Liver (tissue), 9 donors: ENCODE measurements around the gene GNB1L. TPM values are rescaled to one million over a fixed set of nuclear protein-coding genes. Genes with fewer than 3 reads are reported as not detected.

Source experiments
- DNase-seq: peaks from one replicate; pipeline ENCODE4 v3.0.0-alpha.2; 2017; ENCODE audit warnings: low spot score
- H3K27ac ChIP-seq, 2 donors: one replicate each; pipeline ENCODE4 v1.7.0; 2013; ENCODE audit warnings: inconsistent platforms in 2 of 2, low read length in 2 of 2, control low read depth in 1 of 2, low read depth in 1 of 2, mild to moderate bottlenecking in 1 of 2
- H3K27me3 ChIP-seq, 4 donors: one replicate each; pipeline versions ENCODE4 v1.6.1 to v1.7.0; 2013; ENCODE audit warnings: low read length in 3 of 4, inconsistent platforms in 1 of 4, mild to moderate bottlenecking in 1 of 4, moderate library complexity in 1 of 4; ENCODE audit not compliant: control insufficient read depth in 4 of 4, insufficient read depth in 4 of 4
- H3K36me3 ChIP-seq, 4 donors: one replicate each; pipeline versions ENCODE4 v1.6.1 to v1.7.0; 2013; ENCODE audit warnings: low read length in 3 of 4, mild to moderate bottlenecking in 3 of 4, low read depth in 1 of 4, moderate library complexity in 1 of 4; ENCODE audit not compliant: control insufficient read depth in 4 of 4, insufficient read depth in 3 of 4
- H3K4me1 ChIP-seq, 4 donors: one replicate each; pipeline versions ENCODE4 v1.6.1 to v1.7.0; 2013; ENCODE audit warnings: low read length in 3 of 4, mild to moderate bottlenecking in 3 of 4, moderate library complexity in 1 of 4; ENCODE audit not compliant: control insufficient read depth in 4 of 4, insufficient read depth in 4 of 4
- H3K4me3 ChIP-seq, 3 donors: one replicate each; pipeline versions ENCODE4 v1.6.1 to v1.7.0; 2013; ENCODE audit warnings: low read length in 3 of 3, control low read depth in 1 of 3, low read depth in 1 of 3, mild to moderate bottlenecking in 1 of 3
- H3K9ac ChIP-seq, 2 donors: one replicate each; pipeline ENCODE4 v1.7.0; 2013; ENCODE audit warnings: low read length in 2 of 2, mild to moderate bottlenecking in 2 of 2, moderate library complexity in 2 of 2, control low read depth in 1 of 2, low read depth in 1 of 2
- H3K9me3 ChIP-seq, 4 donors: one replicate each; pipeline versions ENCODE4 v1.6.1 to v1.7.0; 2013; ENCODE audit warnings: low read length in 3 of 4; ENCODE audit not compliant: control insufficient read depth in 4 of 4
- EGR1 ChIP-seq, 2 donors: IDR thresholded peaks; 2 replicates each; pipeline ENCODE4 v1.6.1; 2016 to 2018; ENCODE audit warnings: antibody characterized with exemption in 2 of 2, low read depth in 2 of 2
- FOXA1 ChIP-seq: IDR thresholded peaks from 2 replicates; pipeline ENCODE4 v1.6.1; 2016; ENCODE audit warnings: antibody characterized with exemption
- GABPA ChIP-seq, 2 donors: IDR thresholded peaks in 1 of 2; conservative IDR thresholded peaks in 1 of 2; 2 replicates each; pipeline ENCODE4 v1.6.1; 2016; ENCODE audit warnings: antibody characterized with exemption in 2 of 2, mild to moderate bottlenecking in 1 of 2, moderate library complexity in 1 of 2
- HNF4A ChIP-seq, 2 donors: conservative IDR thresholded peaks; 2 replicates each; pipeline ENCODE4 v1.6.1; 2016; ENCODE audit warnings: antibody characterized with exemption in 2 of 2, mild to moderate bottlenecking in 2 of 2
- JUND ChIP-seq, 2 donors: IDR thresholded peaks; 2 replicates each; pipeline ENCODE4 v1.6.1; 2016; ENCODE audit warnings: antibody characterized with exemption in 2 of 2
- NR2F2 ChIP-seq: IDR thresholded peaks from 2 replicates; pipeline ENCODE4 v1.6.1; 2016; ENCODE audit warnings: antibody characterized with exemption
- RAD21 ChIP-seq, 2 donors: IDR thresholded peaks; 2 replicates each; pipeline ENCODE4 v1.6.1; 2016; ENCODE audit warnings: antibody characterized with exemption in 2 of 2, mild to moderate bottlenecking in 2 of 2
- SP1 ChIP-seq: IDR thresholded peaks from 2 replicates; pipeline ENCODE4 v1.6.1; 2018; ENCODE audit warnings: antibody characterized with exemption, mild to moderate bottlenecking
- TAF1 ChIP-seq: conservative IDR thresholded peaks from 2 replicates; pipeline ENCODE4 v1.6.1; 2016; ENCODE audit warnings: antibody characterized with exemption, mild to moderate bottlenecking
- YY1 ChIP-seq: IDR thresholded peaks from 2 replicates; pipeline ENCODE4 v1.6.1; 2016; ENCODE audit warnings: antibody characterized with exemption, mild to moderate bottlenecking
- WGBS: extraction: QIAGEN DNeasy Blood & Tissue Kit; methylation state at CpG from one replicate; pipeline ENCODE4 v1.1.7; 2013; 5-methylcytosine and 5-hydroxymethylcytosine counted together
- polyA plus RNA-seq, 2 donors: library from polyadenylated mRNA; stranded (reverse) in 1 of 2; unstranded in 1 of 2; fragments of 200-250 nt in 1 of 2; fragments of >200 nt in 1 of 2; fragmentation: Nextera tagmentation in 1 of 2; extraction: Ambion mirVana in 1 of 2; gene quantifications; one replicate each; pipeline versions ENCODE4 v1.2.1 to v1.2.3, GENCODE V29; 2013 to 2015
- total RNA-seq, 2 donors: library from RNA; depleted of rRNA; stranded (reverse); fragments of >200 nt; gene quantifications; one replicate each; pipeline ENCODE4 v1.2.3, GENCODE V29; 2014
- TF ChIP-seq, protein P1 (sequence below): IDR thresholded peaks from 2 replicates; pipeline ENCODE4 v1.6.1; 2016; ENCODE audit warnings: antibody characterized with exemption
- TF ChIP-seq, protein P2 (sequence below): fragments of 150-350 bp; IDR thresholded peaks from 2 replicates; pipeline ENCODE4 v1.5.1; 2017; ENCODE audit warnings: improper control_type of control experiment, low read depth, low read length; ENCODE audit not compliant: missing input control
- TF ChIP-seq, protein P3 (sequence below): IDR thresholded peaks from 2 replicates; pipeline ENCODE4 v1.6.1; 2016; ENCODE audit warnings: antibody characterized with exemption
- TF ChIP-seq, protein P4 (sequence below): IDR thresholded peaks from 2 replicates; pipeline ENCODE4 v1.6.1; 2016; ENCODE audit warnings: antibody characterized with exemption
- TF ChIP-seq, protein P5 (sequence below): IDR thresholded peaks from 2 replicates; pipeline ENCODE4 v1.6.1; 2016; ENCODE audit warnings: antibody characterized with exemption, mild to moderate bottlenecking
- donor health status: healthy.
- donor health status: healthy.
- donor health status: healthy.
- donor health status: healthy.
- donor health status: healthy.

Gene GNB1L
- total and polyA plus RNA-seq, 4 donors: 1.5 to 3.6 (median 1.9) TPM

DNA sequence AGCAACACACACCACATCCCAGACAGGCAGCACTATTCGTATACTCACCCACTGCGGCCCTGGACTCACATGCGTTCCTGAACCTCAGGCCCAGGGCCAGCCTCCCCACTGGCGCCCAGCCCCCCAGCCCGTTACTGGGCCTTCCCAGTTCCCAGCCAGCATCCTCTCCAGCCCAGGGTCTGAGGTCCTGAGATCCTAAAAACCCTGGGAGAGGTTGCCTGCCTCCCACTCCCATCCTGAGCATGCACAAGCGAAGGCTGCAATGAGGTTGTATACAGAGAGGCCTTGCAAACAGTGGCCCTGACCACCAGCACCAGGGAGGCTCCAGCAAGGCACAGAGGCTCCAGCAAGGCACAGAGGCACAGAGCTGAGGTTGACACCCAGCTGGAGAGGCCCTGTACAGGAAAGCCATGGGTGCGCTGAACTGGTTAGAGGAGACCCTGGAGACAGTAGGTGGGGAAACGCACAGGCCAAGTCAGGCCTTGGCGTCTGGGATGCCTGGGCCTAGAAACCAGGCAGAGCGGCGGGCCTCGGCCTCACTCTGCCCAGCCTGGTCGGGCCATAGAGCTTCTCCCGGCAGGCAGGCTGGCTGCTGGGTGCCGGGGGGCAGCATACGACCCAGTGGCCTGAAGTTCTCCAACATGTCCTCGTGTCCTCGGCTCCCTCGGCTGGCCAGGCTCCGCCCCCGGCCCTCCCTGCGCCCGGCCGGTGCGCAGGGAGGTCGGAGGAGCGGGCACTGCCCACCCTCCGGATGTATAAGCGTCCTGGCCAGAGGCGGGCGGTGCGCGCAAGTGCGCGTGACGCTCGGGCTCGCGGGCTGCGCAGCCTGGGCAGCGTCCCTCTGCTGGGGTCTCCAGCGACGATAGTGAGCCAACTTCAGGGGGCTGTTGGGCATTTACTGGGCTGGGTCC is 96.4 kb downstream of the GNB1L start:
- TF ChIP-seq EGR1 (IDR thresholded peaks at IDR 0.05; ENCODE audit: low read depth in 2 of 2) (no peak), RAD21 (IDR thresholded peaks at IDR 0.05) (no peak), FOXA1 (no peak), NR2F2 (no peak), HNF4A (conservative IDR thresholded peaks at IDR 0.05) (no peak), TAF1 (no peak), GABPA (IDR thresholded peaks at IDR 0.05 in 1 of 2, conservative IDR thresholded peaks at IDR 0.05 in 1 of 2) (no peak), SP1 (no peak), JUND (IDR thresholded peaks at IDR 0.05) (no peak), YY1 (no peak)
- TF ChIP-seq, protein P1, sequence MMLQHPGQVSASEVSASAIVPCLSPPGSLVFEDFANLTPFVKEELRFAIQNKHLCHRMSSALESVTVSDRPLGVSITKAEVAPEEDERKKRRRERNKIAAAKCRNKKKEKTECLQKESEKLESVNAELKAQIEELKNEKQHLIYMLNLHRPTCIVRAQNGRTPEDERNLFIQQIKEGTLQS: no peak
- TF ChIP-seq, protein P2, sequence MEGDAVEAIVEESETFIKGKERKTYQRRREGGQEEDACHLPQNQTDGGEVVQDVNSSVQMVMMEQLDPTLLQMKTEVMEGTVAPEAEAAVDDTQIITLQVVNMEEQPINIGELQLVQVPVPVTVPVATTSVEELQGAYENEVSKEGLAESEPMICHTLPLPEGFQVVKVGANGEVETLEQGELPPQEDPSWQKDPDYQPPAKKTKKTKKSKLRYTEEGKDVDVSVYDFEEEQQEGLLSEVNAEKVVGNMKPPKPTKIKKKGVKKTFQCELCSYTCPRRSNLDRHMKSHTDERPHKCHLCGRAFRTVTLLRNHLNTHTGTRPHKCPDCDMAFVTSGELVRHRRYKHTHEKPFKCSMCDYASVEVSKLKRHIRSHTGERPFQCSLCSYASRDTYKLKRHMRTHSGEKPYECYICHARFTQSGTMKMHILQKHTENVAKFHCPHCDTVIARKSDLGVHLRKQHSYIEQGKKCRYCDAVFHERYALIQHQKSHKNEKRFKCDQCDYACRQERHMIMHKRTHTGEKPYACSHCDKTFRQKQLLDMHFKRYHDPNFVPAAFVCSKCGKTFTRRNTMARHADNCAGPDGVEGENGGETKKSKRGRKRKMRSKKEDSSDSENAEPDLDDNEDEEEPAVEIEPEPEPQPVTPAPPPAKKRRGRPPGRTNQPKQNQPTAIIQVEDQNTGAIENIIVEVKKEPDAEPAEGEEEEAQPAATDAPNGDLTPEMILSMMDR: no peak
- TF ChIP-seq, protein P3, sequence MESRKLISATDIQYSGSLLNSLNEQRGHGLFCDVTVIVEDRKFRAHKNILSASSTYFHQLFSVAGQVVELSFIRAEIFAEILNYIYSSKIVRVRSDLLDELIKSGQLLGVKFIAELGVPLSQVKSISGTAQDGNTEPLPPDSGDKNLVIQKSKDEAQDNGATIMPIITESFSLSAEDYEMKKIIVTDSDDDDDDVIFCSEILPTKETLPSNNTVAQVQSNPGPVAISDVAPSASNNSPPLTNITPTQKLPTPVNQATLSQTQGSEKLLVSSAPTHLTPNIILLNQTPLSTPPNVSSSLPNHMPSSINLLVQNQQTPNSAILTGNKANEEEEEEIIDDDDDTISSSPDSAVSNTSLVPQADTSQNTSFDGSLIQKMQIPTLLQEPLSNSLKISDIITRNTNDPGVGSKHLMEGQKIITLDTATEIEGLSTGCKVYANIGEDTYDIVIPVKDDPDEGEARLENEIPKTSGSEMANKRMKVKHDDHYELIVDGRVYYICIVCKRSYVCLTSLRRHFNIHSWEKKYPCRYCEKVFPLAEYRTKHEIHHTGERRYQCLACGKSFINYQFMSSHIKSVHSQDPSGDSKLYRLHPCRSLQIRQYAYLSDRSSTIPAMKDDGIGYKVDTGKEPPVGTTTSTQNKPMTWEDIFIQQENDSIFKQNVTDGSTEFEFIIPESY: no peak
- TF ChIP-seq, protein P4, sequence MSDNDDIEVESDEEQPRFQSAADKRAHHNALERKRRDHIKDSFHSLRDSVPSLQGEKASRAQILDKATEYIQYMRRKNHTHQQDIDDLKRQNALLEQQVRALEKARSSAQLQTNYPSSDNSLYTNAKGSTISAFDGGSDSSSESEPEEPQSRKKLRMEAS: no peak
- TF ChIP-seq, protein P5, sequence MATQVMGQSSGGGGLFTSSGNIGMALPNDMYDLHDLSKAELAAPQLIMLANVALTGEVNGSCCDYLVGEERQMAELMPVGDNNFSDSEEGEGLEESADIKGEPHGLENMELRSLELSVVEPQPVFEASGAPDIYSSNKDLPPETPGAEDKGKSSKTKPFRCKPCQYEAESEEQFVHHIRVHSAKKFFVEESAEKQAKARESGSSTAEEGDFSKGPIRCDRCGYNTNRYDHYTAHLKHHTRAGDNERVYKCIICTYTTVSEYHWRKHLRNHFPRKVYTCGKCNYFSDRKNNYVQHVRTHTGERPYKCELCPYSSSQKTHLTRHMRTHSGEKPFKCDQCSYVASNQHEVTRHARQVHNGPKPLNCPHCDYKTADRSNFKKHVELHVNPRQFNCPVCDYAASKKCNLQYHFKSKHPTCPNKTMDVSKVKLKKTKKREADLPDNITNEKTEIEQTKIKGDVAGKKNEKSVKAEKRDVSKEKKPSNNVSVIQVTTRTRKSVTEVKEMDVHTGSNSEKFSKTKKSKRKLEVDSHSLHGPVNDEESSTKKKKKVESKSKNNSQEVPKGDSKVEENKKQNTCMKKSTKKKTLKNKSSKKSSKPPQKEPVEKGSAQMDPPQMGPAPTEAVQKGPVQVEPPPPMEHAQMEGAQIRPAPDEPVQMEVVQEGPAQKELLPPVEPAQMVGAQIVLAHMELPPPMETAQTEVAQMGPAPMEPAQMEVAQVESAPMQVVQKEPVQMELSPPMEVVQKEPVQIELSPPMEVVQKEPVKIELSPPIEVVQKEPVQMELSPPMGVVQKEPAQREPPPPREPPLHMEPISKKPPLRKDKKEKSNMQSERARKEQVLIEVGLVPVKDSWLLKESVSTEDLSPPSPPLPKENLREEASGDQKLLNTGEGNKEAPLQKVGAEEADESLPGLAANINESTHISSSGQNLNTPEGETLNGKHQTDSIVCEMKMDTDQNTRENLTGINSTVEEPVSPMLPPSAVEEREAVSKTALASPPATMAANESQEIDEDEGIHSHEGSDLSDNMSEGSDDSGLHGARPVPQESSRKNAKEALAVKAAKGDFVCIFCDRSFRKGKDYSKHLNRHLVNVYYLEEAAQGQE: no peak
- H3K4me3 ChIP-seq: no peak overlapping the region
- H3K9me3 ChIP-seq: no peaks in the 10 kb centered on the region
- DNase-seq: no peak
- peaks cover 2 to 15% (median 10%) of the 10 kb centered on the region in 4 donors for H3K27me3 ChIP-seq
- WGBS: 42% methylated on average over 43 of the region's 43 CpGs
- H3K36me3 ChIP-seq: no peaks in the 10 kb centered on the region
- H3K27ac ChIP-seq: no peak overlapping the region
- H3K9ac ChIP-seq: no peak overlapping the region
- peaks cover 8 to 31% (median 13%) of the 10 kb centered on the region in 4 donors for H3K4me1 ChIP-seq
